Fibroblast of mammary gland (primary cell): ENCODE data around the gene CRYM.
"Not testable (repeated sequence)": the region's sequence is repeated elsewhere in the genome, so short reads cannot be mapped to it uniquely, and the experiment has no call there.

Experiments
- DNase-seq: peaks from one replicate; pipeline ENCODE4 v3.0.0-alpha.2; 2010; ENCODE audit warnings: low read depth
- H3K4me3 ChIP-seq: 2 replicates; pipeline ENCODE4 v1.5.1; 2011; ENCODE audit warnings: low read depth, mild to moderate bottlenecking, low read length, moderate library complexity; ENCODE audit not compliant: control insufficient read depth
- TF ChIP-seq, protein P1 (sequence below): conservative IDR thresholded peaks from 2 replicates; pipeline ENCODE4 v1.5.1; 2011; ENCODE audit warnings: low read depth, low read length, inconsistent platforms; ENCODE audit not compliant: control insufficient read depth, insufficient read depth

CRYM gene

DNA sequence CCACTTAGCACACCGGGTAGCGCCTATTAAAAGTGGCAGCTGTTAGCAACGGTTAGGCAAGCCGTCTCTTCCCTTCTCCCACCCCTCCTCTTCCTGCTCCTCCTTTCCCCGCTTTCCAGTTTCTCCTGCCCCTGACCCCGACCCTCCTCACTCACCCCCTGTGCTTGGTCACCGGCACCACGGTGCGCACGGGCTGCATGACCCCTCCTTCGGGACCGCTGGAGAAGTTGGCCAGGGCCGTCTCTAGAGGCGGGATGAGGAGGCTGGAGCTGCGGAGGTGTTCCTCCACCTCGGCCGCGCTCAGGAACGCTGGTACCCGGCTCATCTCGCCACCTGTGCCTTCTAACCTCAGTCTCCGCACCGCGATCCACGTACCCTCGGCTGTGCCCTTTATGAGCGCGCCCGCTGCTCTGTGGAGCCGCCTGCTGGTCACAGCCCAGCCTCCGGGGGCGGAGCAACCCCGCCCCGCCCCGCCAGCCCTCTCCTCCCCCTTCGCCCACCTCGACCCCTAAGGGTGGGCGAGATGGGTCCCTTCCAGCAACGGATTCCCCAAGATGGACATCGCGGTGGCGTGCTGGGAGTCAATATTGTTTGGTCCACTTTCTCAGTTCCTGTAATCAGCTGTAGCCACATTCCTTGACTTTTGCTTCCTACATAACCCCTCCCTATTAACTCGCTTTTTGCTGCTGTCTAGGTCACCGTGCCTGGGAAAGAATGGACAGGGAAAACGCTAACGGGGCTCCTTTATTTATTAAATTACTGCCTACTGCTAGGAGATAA lies at the start of gene CRYM:
Gene CRYM, minus strand, starts transcription at position 364 of the 780 bp plus-strand sequence. Its CDS starts 39 bp downstream, at position 325.
- TF ChIP-seq, protein P1, sequence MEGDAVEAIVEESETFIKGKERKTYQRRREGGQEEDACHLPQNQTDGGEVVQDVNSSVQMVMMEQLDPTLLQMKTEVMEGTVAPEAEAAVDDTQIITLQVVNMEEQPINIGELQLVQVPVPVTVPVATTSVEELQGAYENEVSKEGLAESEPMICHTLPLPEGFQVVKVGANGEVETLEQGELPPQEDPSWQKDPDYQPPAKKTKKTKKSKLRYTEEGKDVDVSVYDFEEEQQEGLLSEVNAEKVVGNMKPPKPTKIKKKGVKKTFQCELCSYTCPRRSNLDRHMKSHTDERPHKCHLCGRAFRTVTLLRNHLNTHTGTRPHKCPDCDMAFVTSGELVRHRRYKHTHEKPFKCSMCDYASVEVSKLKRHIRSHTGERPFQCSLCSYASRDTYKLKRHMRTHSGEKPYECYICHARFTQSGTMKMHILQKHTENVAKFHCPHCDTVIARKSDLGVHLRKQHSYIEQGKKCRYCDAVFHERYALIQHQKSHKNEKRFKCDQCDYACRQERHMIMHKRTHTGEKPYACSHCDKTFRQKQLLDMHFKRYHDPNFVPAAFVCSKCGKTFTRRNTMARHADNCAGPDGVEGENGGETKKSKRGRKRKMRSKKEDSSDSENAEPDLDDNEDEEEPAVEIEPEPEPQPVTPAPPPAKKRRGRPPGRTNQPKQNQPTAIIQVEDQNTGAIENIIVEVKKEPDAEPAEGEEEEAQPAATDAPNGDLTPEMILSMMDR: peak; percentile 55
- H3K4me3 ChIP-seq: peak within 1 kb of the TSS; percentile 32
- DNase-seq: peak; percentile 25

DNA sequence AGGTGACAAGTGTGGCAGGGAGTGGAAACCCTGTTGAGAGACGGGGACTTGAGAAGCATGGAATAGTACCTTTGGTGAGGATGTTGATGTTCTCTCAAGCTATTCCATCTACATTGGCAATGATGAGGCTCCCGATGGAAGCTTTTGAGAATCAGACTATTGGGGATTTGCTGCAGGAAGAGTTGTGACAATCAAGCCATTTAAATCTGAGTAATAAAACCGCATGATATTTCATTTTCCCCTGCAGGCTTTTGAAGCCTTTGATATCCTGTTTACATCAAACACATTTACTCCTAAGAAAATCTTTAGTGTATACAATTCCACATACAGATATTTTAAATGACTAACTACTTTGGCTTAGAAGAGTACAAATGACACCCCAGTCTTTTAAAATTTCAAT lies 49.0 kb upstream of the CRYM start:
- TF ChIP-seq, protein P1: no peak
- no peak overlapping the region for H3K4me3 ChIP-seq
- DNase-seq: no peak

DNA sequence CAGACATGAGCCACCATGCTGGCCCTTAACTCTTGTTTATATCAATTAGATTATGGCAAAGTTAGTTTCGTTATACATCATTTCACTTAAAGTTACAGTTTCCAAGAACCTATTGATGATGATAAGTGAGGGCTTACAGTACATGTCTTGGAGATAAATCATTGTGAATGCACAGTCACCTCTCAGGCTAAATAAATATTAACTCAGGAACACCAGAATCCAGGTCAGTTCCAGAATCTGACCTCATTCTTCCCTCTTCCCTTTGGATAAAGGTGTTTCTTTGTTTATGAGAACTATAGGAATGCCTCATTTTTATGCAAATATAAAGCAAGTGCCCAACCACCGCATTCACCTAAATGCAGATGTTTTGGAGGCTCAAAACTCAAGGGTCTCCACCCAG lies 48.4 kb upstream of the CRYM start:
- H3K4me3 ChIP-seq: no peak overlapping the region
- TF ChIP-seq, protein P1: no peak
- DNase-seq: no peak

DNA sequence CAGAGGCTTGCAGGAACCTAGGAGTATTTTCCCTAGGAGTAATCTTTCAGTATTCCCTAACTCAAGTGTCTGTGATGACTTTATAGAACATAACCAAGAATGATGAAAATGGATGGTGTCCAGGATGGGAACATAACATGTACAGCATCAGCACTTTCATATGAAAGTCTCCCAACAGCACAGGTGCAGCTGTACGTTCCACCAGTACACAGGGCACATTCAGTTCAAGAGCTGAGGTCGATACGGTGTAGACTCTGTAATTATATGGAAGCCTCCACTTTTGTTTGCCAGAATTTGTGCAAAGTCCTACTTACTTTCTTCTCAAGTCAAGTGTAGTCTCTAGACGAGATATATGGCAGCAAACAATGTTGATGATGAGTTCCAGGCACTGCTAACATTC lies 46.2 kb upstream of the CRYM start:
- H3K4me3 ChIP-seq: no peak overlapping the region
- TF ChIP-seq, protein P1: no peak
- no peak for DNase-seq

DNA sequence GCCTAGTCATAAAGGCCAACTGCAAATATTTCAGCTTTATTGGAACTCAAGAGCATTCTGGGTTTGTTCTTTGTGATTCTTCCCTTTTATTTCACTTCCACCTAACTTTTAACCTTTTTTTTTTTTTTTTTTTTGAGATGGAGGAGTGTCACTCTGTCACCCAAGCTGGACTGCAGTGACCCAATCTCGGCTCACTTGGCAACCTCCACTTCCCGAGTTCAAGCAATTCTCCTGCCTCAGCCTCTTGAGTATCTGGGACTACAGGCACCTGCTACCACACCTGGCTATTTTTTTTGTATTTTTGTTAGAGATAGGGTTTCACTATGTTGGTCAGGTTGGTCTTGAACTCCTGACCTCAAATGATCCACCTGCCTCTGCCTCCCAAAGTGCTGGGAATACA lies 44.2 kb upstream of the CRYM start:
- not testable (repeated sequence) for DNase-seq, H3K4me3 ChIP-seq

DNA sequence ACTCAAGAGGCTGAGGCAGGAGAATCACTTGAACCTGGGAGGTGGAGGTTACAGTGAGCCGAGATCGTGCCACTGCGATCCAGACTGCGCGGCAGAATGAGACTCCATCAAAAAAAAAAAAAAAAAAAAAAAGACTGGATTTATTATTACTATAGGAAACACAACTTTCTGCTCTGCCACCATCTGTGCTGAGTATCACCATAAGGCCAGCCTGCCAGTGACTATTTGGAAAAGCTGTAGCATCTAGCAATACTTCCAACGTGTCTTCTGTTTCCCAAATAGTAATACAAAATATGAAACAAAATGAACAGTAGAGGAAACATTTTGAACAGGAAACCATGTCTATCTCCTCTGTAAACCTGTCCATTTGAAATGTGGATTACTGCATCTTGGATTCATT lies 43.6 kb upstream of the CRYM start:
- TF ChIP-seq, protein P1: no peak

DNA sequence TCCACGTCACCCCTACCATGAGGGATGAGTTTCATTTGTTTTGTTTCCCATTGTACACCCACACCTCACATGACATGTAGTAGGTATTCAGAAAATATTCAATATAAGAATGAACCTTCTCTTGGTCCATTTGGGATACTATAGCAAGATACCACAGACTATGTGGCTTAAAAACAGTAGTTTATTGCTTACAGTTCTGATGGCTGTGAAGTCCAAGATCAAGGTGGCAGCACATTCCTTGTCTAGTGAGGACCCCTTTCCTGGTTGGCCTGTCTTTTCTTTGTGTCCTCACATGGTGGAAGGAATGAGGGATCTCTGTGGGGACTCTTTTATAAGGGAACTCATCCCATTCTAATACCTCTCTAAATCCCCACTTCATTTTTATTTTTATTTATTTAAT lies 36.2 kb upstream of the CRYM start:
- no peak for DNase-seq
- no peak overlapping the region for H3K4me3 ChIP-seq
- TF ChIP-seq, protein P1: no peak

More for the DNA sequence above, 43.6 kb upstream of the CRYM start:
- no peak overlapping the region for H3K4me3 ChIP-seq
- DNase-seq: no peak

DNA sequence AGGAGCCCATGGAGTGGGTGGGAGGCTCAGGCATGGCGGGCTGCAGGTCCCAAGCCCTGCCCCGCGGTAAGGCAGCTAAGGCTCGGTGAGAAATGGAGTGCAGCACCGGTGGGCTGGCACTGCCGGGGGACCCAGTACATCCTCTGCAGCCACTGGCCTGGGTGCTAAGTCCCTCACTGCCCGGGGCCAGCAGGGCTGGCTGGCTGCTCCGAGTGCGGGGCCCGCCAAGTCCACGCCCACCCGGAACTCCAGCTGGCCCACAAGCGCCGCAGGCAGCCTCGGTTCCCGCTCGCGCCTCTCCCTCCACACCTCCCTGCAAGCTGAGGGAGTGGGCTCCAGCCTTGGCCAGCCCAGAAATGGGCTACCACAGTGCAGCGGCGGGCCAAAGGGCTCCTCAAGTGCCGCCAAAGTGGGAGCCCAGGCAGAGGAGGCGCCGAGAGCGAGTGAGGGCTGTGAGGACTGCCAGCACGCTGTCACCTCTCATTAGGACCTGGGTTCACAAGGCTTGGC lies 34.8 kb upstream of the CRYM start:
- DNase-seq, H3K4me3 ChIP-seq: not testable (repeated sequence)

DNA sequence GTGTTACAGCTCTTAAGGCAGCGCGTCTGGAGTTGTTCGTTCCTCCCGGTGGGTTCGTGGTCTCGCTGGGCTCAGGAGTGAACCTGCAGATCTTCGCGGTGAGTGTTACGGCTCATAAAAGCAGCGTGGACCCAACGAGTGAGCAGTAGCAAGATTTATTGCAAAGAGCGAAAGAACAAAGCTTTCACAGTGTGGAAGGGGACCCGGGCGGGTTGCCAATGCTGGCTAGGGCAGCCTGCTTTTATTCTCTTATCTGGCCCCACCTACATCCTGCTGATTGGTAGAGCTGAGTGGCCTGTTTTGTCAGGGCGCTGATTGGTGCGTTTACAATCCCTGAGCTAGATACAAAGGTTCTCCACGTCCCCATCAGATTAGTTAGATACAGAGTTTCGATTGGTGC lies 34.0 kb upstream of the CRYM start:
- DNase-seq: not testable (repeated sequence)

DNA sequence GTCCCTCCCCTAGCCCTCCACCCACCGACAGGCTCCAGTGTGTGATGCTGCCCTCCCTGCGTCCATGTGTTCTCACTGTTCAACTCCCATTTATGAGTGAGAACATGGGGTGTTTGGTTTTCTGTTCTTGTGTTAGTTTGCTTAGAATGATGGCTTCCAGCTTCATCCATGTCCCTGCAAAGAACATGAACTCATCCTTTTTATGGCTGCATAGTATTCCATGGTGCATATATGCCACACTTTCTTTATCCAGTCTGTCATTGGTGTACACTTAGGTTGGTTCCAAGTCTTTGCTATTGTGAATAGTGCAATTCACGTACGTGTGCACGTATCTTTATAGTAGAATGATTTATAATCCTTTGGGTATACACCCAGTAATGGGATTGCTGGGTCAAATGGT lies 28.6 kb upstream of the CRYM start:
- DNase-seq, H3K4me3 ChIP-seq: not testable (repeated sequence)

More for the DNA sequence above, 34.0 kb upstream of the CRYM start:
- H3K4me3 ChIP-seq: not testable (repeated sequence)
